NCI-H1105 (cell line): ENCODE data around the gene RSAD2.
"Not testable (repeated sequence)": the region's sequence is repeated elsewhere in the genome, so short reads cannot be mapped to it uniquely, and the experiment has no call there.

Experiments
- DNase-seq: peaks from one replicate; lab custom pipeline; 2025; lab: John Stamatoyannopoulos, UW

Gene RSAD2

GRCh38 chr2:6927186-6927585 lies 49.6 kb downstream of the RSAD2 start:
- DNase-seq = no peak

- no peak for DNase-seq
Measured at GRCh38 chr2:6927753-6928152, 50.2 kb downstream of the RSAD2 start.

- DNase-seq = no peak
Measured at GRCh38 chr2:6928452-6928851, 50.9 kb downstream of the RSAD2 start.

- DNase-seq = no peak
Measured at GRCh38 chr2:6929196-6929819, 51.7 kb downstream of the RSAD2 start.

- DNase-seq = no peak
Measured at GRCh38 chr2:6930923-6931647, 53.5 kb downstream of the RSAD2 start.

- no peak for DNase-seq
Measured at GRCh38 chr2:6931753-6932152, 54.2 kb downstream of the RSAD2 start.

- no peak for DNase-seq
Measured at GRCh38 chr2:6932206-6932605, 54.6 kb downstream of the RSAD2 start.

GRCh38 chr2:6932828-6933227 lies 55.3 kb downstream of the RSAD2 start:
- DNase-seq = no peak

GRCh38 chr2:6933911-6934310 lies 56.3 kb downstream of the RSAD2 start:
- DNase-seq = no peak

- no peak for DNase-seq
Measured at GRCh38 chr2:6934345-6934744, 56.8 kb downstream of the RSAD2 start.

- no peak for DNase-seq
Measured at GRCh38 chr2:6934758-6935651, 57.4 kb downstream of the RSAD2 start.

- not testable (repeated sequence) for DNase-seq
Measured at GRCh38 chr2:6935652-6936020, 58.1 kb downstream of the RSAD2 start.

- DNase-seq = no peak
Measured at GRCh38 chr2:6937157-6937556, 59.6 kb downstream of the RSAD2 start.

GRCh38 chr2:6937582-6937981 lies 60.0 kb downstream of the RSAD2 start:
- no peak for DNase-seq

- DNase-seq = no peak
Measured at GRCh38 chr2:6939071-6939470, 61.5 kb downstream of the RSAD2 start.

GRCh38 chr2:6940820-6941219 lies 63.2 kb downstream of the RSAD2 start:
- DNase-seq = no peak

GRCh38 chr2:6941299-6942046 lies 63.9 kb downstream of the RSAD2 start:
- no peak for DNase-seq

GRCh38 chr2:6942848-6943247 lies 65.3 kb downstream of the RSAD2 start:
- DNase-seq = no peak

GRCh38 chr2:6943523-6943922 lies 65.9 kb downstream of the RSAD2 start:
- no peak for DNase-seq

GRCh38 chr2:6943971-6944370 lies 66.4 kb downstream of the RSAD2 start:
- no peak for DNase-seq

- DNase-seq = no peak
Measured at GRCh38 chr2:6944555-6944954, 67.0 kb downstream of the RSAD2 start.
